Measurements from ENCODE around the gene VTN.

Gene VTN, protein sequence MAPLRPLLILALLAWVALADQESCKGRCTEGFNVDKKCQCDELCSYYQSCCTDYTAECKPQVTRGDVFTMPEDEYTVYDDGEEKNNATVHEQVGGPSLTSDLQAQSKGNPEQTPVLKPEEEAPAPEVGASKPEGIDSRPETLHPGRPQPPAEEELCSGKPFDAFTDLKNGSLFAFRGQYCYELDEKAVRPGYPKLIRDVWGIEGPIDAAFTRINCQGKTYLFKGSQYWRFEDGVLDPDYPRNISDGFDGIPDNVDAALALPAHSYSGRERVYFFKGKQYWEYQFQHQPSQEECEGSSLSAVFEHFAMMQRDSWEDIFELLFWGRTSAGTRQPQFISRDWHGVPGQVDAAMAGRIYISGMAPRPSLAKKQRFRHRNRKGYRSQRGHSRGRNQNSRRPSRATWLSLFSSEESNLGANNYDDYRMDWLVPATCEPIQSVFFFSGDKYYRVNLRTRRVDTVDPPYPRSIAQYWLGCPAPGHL

DNA sequence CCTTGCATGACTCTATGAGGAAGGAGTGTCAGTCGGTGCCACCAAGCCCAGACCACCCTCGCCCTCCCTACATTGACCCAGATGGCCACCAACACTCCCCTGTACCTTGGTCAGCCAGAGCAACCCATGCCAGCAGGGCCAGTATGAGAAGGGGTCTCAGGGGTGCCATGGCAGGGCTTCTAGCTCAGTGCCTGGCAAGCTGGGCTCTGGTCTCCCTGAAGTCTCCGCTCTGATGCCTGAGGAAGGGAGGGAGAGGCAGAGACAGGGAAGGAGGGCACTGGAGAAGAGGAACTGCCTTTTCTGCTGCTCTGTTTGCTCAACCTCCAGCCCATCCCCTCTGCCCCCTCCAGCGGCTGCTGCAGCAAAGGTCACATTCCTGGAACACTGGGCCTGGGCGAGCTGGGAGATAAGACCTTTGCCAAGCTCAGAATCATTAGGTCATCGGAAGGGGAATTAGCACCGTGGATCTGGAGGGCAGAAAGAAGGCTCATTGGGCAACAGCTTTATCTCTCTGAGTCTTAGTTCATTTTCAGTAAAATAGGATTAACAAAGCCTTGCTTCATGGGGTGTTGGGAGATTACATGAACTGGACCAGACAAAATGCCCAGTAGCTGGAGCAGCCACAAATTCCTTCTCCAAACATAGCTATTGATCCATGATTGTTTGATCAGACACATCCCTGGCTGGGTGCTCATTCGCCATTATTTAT lies at the start of gene VTN:
TSS of gene VTN (minus strand) at position 273 of the 709 bp plus-strand sequence. CDS start at position 169, 104 bp downstream.
- DNase-seq (ENCODE audit: low spot score): no peak

DNA sequence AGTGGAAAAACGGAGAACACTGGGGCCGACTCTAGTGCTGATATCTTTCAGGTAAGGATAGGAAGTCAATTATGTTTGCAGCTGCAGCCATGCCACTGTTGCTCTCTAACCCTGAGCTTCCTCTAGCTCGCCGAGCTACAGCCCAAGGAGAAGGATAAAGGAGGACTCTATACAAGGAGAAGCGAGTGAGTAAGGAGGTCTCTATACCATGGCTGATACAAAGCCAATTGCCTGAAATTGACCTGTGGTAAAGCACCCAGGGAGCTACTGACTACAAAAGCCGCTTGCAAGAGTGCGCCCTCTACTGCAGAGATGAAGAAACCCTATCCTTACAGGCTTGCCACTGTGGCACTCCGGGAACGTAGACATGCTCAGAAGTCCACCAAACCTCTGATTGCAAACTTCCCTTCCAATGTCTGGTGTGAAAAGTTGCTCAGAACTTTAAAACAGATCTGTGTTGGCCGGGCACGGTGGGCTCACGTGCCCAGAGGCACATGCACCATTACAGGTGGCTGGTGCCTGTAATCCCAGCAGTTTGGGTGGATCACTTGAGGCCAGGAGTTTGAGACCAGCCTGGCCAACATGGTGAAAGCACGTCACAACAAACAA lies 46.7 kb upstream of the VTN start:
- DNase-seq (ENCODE audit: low spot score): peak; percentile 33

DNA sequence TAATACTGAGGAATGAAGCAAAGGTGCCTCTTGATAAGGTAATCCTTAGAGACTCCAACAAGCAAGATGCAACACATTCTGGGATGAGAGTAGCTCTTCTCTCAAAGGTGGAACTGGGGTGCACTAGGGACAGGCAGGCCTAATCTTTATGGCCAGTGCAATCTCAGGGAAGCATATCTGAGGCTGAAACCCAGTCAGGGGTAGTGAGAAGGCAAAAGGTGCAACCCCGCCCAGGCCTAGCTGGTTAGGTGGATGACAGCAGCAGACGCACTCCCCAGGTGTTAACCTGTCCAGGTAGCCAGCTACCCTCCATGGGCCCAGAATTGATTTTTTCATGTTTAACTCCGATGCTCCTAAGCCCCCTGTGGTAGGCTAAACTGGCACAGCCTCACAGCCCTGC lies 45.8 kb upstream of the VTN start:
- no peak for DNase-seq (ENCODE audit: low spot score)

DNA sequence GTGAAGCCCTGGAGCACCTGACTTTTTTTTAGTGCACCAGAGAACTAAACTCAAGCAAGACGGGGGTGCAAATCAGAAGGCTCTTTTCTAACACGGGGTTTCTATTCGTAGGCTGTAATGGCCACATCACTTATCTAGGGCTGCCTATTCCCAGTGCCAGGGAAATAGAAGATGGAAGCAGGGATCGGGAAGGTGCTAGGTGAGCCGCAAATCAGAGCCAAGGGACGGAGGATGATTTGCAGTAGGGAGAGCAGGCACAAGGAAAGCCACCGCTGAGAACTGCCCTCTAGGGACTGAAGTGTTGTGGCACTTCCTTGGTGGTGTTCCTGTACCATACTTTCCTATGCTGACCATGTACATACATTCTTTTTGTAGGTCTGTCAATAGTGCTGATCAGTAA lies 43.7 kb upstream of the VTN start:
- no peak for DNase-seq (ENCODE audit: low spot score)

DNA sequence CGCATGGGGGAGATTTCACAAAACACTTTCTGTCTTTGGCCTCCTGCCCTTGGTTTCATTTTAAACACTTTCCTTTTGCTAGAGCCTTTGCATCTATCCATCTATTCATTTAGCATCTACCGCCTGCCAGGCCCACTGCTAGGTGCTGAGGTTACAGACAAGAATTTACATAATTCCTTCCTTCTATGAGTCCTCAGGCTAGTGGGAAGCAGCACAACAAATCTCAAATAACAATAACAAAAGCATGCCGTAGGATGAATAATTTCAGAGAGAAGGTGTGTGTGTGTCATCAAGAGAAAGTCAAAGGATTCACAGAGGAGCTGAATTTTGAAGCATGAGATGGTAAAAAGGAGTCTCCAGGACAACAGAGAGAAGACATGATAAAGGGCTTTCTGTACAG lies 42.0 kb upstream of the VTN start:
- no peak for DNase-seq (ENCODE audit: low spot score)

DNA sequence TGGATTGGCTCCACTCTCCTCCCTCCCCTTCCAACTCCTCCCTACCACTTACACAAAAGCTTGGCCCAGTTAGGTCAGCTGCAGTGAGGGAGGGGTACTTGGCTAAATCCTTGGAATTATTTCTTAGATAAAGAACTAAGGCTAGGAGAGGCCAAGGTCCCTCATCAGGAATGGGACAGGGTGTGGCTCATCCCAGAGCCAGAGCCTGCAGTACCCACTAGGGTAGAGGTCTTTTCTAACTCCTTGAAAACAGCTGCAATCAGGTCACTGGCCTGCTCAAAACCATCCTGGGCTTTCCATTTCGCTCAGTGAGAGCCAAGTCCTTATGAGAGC lies 37.8 kb upstream of the VTN start:
- no peak for DNase-seq (ENCODE audit: low spot score)

DNA sequence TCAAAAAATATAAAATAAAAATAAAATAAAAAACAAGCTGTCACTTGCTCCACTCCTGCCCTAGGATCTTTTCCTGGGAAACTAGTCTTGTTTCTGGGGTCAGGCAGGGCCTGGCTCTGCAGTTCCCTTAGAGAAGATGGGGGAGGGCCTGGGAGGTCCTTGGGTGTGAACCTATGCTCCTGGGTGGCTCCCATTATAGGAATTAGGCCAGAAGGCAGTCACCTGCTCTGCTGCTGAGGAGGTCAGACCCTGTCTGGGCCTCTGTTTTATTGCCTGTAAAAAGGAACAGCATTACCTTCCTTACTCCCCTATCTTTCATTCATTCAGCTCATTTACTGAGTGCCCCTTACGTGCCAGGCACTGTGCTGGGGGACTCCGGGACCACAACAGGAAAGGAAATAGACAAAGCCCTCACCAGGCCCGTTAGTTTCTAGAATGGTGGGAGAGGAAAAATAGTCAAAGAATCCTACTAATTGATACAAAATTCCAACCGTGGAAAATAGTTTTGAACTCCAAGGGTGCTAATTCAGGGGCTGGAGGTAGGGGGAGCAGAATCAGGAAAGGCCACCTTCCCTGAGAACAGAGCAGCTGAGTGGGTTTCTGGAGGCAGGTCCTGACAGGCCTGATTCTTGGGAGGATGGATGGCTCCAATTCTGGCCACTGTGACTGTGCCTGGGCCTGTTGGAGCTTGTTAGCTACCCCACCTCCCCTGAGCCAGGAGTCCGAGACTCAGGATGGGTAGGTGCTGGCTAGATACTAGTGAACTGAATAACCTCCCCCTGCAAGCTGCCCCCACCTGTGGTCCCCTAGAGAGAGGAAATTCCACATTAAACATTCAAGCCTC lies 37.2 kb upstream of the VTN start:
- DNase-seq (ENCODE audit: low spot score): no peak

DNA sequence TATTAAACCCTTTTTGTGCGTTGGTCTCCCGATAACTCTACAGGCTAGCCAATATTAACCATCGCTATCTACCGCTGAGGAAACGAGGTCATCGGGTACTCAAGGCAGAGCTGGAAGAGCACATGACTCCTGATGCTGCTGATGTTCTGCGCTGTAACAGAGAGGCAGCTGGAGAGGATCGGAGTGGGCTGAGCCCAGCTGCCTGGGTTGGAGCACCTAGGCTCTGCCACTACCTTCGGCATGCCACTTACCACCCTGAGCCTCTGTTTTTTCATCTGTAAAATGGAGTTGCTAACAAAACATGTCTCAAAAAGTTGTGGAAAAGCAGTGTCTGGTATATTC lies 36.3 kb upstream of the VTN start:
- DNase-seq (ENCODE audit: low spot score): no peak

DNA sequence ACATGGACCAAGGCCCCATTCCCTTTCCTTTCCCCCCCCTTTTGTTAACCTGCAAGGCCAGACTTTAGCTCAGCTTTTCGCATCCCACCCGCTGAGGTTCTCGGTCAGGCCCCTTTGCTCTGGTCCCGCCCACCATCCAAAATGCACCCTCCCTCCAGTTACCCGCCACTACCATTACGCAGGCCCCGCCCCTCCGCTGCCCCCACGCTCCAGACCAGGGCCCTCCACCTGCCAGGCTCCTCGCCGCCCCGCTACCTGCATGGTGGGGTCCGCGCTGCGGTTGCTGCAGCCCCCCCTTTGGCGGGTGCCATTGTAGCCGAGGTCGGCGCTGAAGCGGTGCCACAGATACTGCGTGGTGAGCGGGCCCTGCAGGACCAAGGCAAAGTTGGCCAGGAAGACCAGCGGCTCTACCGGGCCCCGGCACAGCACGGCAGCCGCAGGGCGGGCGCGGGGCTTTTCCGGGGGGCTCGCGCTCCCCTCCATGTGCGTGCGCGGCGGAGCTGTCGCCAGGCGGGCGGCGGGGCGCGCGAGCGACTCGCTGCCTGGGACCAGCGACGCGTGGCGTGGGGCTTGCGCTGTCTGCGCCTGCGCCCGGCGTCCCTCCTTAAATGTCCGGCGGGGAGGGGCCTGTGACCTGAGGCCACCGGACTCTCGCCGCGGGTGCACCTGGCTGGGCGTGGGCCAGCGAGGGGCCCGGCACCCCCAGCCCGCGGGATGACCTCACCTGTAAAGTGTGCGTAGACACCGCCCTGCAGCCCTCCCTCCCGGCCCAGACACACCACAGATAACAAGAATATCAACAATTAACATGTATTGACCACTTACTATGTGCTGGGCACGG lies 35.7 kb upstream of the VTN start, which contains the start of gene SLC46A1:
TSS of gene SLC46A1 (minus strand) at position 581 of the 841 bp plus-strand sequence. CDS start at position 483, 98 bp downstream.
- no peak for DNase-seq (ENCODE audit: low spot score)

DNA sequence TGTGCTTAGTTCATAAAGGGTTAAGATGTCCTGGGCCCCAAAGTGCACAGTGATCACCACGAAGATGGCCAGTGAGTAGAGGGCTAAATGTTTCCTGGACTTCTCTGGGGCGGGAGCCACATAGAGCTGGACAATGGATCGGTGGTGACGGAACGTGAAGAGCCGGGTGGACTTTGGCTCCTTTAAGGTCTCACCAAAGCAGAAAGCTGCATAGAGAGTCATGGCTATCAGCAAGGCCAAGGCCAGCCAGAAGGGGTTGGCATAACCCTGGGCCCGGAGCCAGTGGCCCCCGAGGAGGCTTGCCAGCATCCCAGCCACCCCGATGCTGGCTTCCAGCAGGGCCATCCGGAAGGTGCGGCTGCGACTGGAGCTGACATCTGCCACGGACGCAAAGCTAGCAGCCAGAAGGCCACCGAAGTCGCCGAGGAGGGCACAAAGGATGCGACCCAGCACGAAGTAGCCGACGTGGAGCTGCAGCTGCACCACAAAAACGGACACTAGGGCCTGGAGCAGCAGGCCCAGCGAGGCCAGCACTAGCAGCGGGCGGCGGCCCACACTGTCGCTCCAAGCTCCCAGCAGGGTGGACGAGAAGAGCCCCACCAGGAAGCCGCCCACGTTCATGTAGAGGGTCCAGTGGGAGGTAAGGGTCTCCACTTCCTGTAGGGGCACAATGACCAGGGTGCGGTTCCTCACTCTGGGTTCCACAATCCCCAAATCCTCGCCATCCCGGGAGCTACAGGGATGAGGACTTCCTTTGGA lies 34.9 kb upstream of the VTN start:
- DNase-seq (ENCODE audit: low spot score): no peak

DNA sequence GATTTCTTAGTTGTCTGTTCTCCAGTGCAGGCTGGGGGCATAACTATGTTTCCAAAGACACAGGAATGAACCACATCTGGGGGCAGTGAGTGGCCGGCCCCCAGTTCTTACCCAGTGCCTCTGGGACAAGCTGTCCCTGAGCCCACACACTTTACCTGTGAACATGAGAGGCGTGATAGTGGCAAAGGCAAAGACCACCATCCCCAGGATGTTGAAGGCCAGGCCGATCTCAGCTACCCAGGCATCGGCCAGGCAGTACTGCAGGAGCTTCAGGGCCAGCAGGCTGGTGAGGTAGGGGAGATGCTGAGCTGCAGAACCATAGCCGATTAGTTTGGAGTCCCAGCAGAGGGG lies 34.3 kb upstream of the VTN start:
- no peak for DNase-seq (ENCODE audit: low spot score)

DNA sequence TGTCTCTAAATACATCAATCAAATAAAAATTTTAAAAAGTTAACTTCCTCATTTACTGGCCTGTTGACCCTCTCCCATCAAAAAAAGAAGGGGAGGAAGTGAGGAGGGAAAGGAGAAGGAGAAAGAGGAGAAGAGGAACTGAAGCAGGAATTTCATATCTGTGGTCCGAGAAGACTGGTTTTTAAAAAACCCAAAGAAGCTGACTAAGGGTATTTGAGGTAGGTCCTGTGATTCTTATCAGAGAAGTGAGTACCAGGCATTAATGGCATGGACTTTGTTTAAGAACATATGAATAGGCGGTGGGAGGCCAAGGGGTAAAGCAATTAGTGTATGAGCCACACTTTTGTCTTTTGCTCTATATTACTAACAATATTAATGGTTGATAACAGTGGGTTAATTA lies 33.9 kb upstream of the VTN start:
- DNase-seq (ENCODE audit: low spot score): no peak

DNA sequence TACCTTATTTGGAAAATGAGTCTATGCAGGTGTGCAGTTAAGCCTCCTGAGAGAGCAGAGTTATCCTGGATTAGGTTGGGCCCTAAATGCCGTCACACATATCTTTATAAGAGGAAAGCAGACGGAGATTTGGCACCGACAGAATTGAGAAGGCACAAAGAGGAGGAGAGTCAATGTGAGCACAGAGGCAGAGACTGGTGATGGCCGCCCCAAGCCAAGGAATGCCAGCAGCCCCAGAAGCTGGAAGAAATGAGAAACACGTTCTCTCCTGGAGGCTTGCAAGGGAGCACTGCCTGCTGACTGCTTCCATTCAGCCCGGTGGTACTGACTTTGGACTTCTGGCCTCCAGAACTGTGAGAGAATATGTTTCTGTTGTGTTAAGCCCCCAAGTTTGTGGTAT lies 32.7 kb upstream of the VTN start:
- no peak for DNase-seq (ENCODE audit: low spot score)

DNA sequence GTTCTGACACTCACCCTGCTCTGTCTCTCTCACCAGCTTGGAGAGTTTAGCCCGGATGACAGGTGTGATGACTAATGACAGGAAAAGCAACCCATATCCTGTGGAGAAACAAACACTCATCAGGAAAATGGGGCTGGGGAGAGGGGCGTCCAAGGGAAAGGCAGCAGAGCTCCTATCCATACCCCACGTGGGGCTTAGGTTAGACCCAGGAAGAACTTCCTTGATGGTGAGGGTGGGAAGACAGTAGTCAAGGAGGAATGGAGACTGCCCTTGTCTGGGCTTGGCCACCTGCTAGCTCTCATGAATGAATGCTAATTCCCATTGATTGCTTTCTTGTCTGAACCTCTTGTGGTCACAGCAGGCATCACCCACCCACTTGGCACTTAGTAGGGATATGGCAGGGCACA lies 32.1 kb upstream of the VTN start:
- DNase-seq (ENCODE audit: low spot score): no peak

DNA sequence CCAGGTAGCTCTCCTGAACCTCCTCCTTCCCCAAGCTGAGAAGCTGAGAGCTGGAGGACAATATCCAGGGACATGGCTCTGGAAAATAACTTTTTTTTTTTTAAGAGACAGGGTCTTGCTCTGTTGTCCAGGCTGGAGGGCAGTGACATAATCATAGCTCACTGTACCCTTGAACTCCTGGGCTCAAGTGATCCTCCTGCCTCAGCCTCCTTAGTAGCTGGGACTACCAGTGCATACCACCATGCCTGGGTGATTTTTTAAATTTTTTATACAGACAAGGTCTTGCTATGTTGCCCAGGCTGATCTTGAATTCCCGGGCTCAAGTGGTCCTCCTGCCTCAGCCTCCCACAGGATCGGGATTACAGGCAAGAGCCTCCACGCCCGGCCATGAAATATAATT lies 29.7 kb upstream of the VTN start:
- no peak for DNase-seq (ENCODE audit: low spot score)

DNA sequence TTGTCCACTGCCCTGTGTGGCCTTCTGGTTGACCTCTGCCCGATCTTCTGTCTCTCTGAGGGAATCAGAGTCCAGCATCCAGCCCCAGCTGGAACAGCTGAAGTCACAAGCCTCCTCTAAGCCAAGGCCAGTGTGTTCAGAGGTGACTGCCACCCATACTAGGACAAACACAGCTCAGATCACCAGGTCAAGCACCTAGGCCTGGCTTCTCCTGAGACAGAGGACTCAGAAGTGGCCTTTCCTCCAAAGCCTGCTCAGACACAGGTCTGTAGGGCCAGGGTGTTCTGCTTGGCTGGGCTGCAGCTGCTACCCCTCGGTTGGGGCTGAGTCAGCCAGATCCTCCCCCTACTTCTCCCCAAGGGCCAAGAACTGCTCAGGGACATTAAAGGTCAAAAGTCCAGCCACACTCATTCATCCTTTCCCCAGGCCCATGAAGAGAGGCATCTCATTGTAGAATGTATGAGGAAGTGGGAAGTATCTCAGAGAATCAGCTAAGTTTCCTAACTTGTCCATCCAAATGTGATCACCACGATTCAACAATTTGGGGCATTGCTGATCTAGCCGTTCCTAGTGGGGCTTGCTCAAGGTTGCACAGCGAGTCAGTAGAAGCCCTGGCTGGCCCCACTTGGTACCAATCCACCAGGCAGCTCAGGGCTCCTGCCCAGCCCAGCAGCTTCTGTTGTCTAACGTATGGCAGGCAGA lies 28.3 kb upstream of the VTN start:
- no peak for DNase-seq (ENCODE audit: low spot score)

DNA sequence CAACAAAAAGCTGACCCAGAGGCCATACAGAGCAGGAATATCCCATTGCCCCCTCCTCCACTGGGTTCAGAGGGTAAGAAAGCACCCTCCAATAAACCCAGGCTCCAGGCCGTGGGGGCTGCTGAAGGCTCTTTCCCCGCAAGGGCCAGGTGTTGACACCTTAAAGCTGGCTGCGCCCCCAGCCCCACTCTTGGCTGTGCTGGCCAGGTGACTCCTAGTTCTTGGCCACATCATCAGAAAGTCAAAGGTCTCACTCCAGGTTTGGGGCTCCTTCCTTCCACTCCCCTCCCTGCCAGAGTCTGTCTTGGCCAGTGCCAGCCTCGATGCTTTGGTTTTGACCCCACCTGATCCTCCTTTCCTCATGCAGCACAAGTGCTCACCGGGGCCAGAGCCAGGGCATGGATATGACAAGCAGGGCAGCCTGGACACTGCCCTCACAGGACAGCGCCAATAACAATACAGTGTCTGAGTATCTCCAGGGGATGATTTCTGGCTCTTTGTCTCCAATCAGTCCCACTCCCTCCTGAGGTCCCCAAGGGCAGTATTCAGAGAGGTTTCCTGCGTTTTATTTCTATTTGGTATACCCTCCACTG lies 27.7 kb upstream of the VTN start:
- no peak for DNase-seq (ENCODE audit: low spot score)

DNA sequence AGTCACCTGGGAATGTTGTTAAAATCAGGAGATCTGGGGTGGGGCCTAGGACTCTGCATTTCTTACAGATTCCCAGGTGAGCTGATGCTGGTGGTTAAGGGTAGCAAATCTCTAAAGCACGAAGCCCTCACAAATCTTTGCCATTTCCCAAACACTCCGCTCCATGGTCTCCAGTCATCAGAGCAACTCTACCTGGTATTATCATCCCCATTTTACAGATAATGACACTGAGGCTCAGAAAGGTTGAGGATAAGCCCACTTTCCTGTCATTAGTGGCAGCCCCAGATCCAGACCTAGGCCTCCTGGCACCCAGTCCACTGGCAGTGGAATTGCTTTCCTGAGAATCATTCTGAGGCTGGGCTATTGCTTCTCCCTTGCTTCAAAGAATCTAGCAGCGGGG lies 27.2 kb upstream of the VTN start:
- DNase-seq (ENCODE audit: low spot score): no peak

DNA sequence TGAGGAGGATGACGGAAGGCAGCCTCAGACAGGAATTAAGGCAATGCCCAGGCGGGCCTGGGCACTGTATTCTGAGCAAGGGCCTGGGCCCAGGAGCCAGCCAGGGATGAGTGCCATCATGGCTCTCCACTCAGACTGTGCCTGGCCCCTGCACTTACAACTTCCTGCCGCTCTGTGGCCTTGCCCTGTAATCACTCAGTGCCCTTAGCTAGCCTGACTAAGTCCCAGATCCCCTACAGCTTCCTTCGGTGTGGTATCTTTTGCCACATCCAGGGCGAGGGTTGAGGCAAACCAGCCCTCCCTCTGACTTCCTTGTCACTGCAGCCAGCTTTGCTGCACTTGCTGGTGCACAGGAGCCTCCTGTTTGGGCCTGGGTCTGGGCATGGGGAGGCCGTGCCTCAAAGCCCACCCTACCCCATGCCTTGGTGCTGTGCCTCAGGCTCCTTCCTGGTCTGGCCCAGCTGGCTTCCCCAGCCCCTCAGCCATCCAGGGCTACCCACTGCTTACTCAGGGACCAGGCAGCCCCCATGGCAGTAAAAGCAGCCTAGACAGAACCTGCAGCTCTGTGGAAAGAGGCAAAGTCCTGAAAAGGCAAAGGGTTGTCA lies 26.6 kb upstream of the VTN start:
- no peak for DNase-seq (ENCODE audit: low spot score)
